ENCODE results near the gene S100A2. TPM values are rescaled to one million over a fixed set of nuclear protein-coding genes. Genes with fewer than 3 reads are reported as not detected.

Gene S100A2
- not detected for polyA plus RNA-seq (2012; ENCODE audit: insufficient read depth, insufficient read length)

GRCh38 chr1:153565529-153566374, at the start of gene S100A2:
Gene S100A2 (minus strand): TSS chr1:153565844. CDS start chr1:153563877, 1,967 bp downstream.
- no peak for DNase-seq (ENCODE audit: low read depth, low spot score)
- no peak within 1 kb of the TSS for H3K4me3 ChIP-seq (ENCODE audit: low read length)

GRCh38 chr1:153615406-153615805, 49.8 kb upstream of the S100A2 start:
- DNase-seq (ENCODE audit: low read depth, low spot score) = no peak
- H3K4me3 ChIP-seq (ENCODE audit: low read length) = no peak overlapping the region

DNA sequence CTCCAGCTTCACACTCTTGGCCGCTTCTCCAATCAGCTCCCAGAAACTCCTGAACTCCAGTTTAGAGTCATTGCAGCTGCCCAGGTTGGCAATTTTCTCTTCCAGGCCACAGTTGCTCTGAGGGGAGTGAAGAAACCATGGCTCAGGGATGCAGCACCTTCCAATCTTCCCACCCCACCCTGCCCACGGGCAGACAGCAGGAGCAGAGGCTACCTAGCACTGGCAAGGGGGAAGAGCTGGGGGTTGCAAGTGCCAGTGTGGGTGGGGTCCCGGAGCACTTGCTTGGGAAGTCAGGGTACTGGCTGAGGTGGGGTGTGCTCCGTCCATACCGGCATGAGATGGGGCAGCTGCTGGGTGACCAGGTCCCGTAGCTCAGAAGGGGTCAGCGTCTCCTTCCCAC, 49.3 kb upstream of the S100A2 start:
- H3K4me3 ChIP-seq (ENCODE audit: low read length) = no peak overlapping the region
- no peak for DNase-seq (ENCODE audit: low read depth, low spot score)

DNA sequence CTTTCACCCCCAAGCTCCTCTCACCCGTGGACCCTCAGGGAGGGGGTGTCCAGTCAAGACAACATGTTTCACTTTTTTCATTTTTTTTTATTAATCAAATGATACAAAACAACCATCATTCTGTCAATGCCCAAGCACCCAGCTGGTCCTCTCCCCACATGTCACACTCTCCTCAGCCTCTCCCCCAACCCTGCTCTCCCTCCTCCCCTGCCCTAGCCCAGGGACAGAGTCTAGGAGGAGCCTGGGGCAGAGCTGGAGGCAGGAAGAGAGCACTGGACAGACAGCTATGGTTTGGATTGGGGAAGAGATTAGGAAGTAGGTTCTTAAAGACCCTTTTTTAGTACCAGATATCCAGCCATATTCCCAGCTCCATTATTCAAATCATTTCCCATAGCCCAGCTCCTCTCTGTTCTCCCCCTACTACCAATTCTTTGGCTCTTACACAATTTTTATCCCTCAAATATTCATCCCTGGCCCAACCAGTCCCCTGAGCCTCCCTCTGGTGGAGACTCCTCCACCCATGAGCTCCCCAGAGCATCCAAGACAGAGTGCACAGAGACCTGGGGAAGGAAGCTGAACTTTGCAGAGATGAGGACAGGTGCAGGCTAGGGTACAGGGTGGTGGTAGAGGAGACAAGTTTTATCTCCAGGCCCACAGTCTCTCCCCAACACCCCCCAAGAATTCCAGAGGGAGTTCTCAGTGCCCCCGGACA, 48.7 kb upstream of the S100A2 start:
- DNase-seq (ENCODE audit: low read depth, low spot score) = no peak
- H3K4me3 ChIP-seq (ENCODE audit: low read length) = no peak overlapping the region

- H3K4me3 ChIP-seq (ENCODE audit: low read length) = no peak overlapping the region
- no peak for DNase-seq (ENCODE audit: low read depth, low spot score)
Observed at GRCh38 chr1:153613406-153613805, 47.8 kb upstream of the S100A2 start.

DNA sequence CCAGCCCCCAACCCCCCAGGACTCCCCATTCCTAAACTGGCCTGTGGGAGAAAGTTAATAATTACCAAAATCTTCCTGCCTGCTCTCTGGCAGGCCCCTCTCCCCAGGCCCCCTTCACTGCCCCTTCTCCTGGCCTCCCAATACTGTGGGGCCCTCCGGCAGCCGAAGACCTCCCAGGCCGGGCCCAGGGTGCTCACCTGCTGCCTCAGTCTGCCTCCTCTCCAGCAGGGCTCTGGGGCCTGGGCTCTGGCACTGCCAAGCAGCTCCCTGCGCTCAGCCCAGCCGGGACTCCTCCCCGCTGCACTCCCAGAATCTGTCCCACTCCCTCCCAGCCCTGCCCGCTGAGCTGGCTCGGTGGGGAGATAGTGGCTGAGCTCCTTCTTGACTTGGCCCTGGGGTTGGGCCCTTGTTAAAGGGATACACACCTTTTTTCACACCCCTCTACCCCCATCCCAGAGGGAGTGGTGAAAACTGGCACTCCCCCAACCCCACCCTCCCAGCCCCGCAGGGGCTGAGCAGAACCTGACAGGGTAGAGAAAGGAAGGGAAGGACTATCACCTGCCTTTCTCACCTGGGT, 47.2 kb upstream of the S100A2 start, which contains the start of gene S100A16:
Gene S100A16, minus strand, starts transcription at position 383 of the 577 bp plus-strand sequence. CDS start 4,986 bp downstream, outside the sequence.
- DNase-seq (ENCODE audit: low read depth, low spot score) = no peak
- no peak within 1 kb of the TSS for H3K4me3 ChIP-seq (ENCODE audit: low read length)

DNA sequence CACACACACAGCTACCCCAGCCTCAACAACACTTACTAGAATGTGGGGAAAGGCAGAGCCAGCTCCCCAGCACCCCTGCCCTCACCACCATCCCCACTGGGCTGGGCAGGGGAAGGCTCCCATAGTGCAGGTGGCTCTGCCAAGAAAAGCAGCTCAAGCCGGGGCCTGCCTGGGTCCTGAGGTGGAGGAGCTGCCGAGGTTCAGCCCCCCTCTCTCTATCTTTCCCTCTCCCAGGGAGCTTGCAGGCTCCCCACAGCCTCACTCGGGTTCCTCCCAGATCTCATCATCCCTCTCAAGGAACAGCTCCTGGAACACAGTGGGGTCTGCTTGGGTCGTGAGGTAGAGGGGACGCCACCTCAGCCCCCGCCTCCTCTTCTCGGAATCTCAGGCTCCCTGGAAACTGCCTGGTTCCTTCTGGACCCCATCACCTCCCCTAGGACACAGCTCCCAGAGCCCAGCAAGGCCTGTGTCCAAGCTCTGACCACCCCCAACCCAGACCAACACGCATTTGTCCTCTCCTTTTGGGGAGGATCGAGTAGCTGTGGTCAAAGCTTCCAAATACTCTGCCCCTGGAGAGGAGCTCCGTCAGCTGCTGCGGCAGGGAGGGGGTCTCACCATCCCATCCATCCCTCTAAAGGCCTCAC, 46.6 kb upstream of the S100A2 start:
- no peak for DNase-seq (ENCODE audit: low read depth, low spot score)
- H3K4me3 ChIP-seq (ENCODE audit: low read length) = no peak overlapping the region

- no peak overlapping the region for H3K4me3 ChIP-seq (ENCODE audit: low read length)
Observed at GRCh38 chr1:153611356-153611755, 45.7 kb upstream of the S100A2 start.

DNA sequence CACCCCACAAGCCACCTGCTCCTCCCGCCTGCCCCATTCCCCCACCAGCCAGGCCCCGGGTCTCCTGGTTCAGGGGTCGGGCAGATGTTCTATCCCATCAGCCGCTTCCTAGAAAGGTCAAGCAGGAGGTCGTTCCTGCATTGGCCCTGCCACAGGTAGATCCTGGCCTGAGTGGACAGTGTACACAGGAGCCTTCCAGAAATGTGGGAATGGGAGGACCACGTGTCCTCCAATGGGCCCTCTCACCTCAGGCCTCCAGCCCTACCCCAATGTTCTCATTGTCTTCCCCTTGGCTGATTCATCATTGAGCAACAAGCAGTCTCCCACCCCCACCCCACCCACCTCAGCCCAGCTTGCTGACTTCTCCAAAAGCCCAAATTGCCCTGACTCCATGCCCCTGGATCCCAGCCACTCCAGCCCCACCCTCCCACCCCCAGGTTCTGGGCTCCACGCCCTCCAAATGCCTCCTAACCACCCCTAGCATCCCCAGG, 45.2 kb upstream of the S100A2 start:
- no peak overlapping the region for H3K4me3 ChIP-seq (ENCODE audit: low read length)
- no peak for DNase-seq (ENCODE audit: low read depth, low spot score)

More at GRCh38 chr1:153611356-153611755, 45.7 kb upstream of the S100A2 start:
- no peak for DNase-seq (ENCODE audit: low read depth, low spot score)

DNA sequence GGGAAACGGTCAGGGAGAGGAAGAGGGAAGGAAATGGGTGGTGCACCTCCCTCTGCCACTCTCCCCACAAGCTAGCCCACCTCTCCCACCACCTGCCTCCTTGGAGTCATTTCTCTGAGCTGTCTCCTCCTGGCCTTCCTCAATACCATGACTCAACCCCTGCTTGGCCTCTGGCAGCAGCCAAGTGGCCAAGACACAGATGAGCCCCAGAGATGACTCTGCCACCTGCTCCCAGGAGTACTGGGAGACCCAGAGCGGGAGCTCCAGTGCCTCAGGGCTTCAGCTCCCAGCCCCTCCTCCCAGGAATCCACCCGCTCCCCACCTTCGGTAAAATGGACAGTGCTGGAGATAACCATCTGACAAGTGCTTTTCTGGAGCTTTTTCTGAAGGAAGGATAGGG, 44.7 kb upstream of the S100A2 start:
- no peak for DNase-seq (ENCODE audit: low read depth, low spot score)
- no peak overlapping the region for H3K4me3 ChIP-seq (ENCODE audit: low read length)

DNA sequence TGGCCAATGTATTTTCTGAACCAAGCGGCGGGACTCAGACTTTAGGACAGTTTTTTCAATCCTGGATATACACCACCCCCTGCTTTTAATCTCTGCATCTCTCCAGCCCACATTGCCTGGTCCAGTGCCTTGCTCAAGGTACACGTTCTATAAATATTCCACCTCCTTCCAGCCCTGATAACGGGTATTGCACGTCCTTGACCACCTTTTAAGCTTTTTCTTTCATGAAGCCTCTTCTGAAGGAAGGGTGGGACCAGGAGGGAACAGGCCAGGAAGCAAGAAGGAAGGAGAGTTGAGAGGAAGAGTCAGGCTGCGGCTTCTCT, 43.9 kb upstream of the S100A2 start:
- no peak for DNase-seq (ENCODE audit: low read depth, low spot score)
- no peak overlapping the region for H3K4me3 ChIP-seq (ENCODE audit: low read length)

- no peak overlapping the region for H3K4me3 ChIP-seq (ENCODE audit: low read length)
- DNase-seq (ENCODE audit: low read depth, low spot score) = no peak
Observed at GRCh38 chr1:153608742-153609584, 43.3 kb upstream of the S100A2 start.

GRCh38 chr1:153608089-153608682, 42.5 kb upstream of the S100A2 start:
- H3K4me3 ChIP-seq (ENCODE audit: low read length) = no peak overlapping the region
- no peak for DNase-seq (ENCODE audit: low read depth, low spot score)

GRCh38 chr1:153607381-153607780, 41.7 kb upstream of the S100A2 start:
- no peak overlapping the region for H3K4me3 ChIP-seq (ENCODE audit: low read length)
- no peak for DNase-seq (ENCODE audit: low read depth, low spot score)

GRCh38 chr1:153606194-153606593, 40.5 kb upstream of the S100A2 start:
- no peak for DNase-seq (ENCODE audit: low read depth, low spot score)
- no peak overlapping the region for H3K4me3 ChIP-seq (ENCODE audit: low read length)

GRCh38 chr1:153602749-153603148, 37.1 kb upstream of the S100A2 start:
- peak; percentile 17 for DNase-seq (ENCODE audit: low read depth, low spot score)
- no peak overlapping the region for H3K4me3 ChIP-seq (ENCODE audit: low read length)

GRCh38 chr1:153599847-153600246, 34.2 kb upstream of the S100A2 start:
- no peak for DNase-seq (ENCODE audit: low read depth, low spot score)
- no peak overlapping the region for H3K4me3 ChIP-seq (ENCODE audit: low read length)
